Tibial nerve (tissue), 4 donors: ENCODE data around the gene PLXNA4.

Experiments used
- EP300 ChIP-seq, 2 donors: sonication (generic); formaldehyde crosslinking; IDR thresholded peaks; one replicate each; pipeline ENCODE4 v1.6.1; 2017; ENCODE audit warnings: antibody characterized with exemption in 2 of 2, mild to moderate bottlenecking in 1 of 2
- POLR2A ChIP-seq, 2 donors: fragments of 450-650 bp; IDR thresholded peaks; one replicate each; pipeline ENCODE4 v1.6.1; 2017; ENCODE audit warnings: antibody characterized with exemption in 2 of 2, mild to moderate bottlenecking in 2 of 2, moderate library complexity in 2 of 2
- TF ChIP-seq, protein P1 (sequence below), 5 experiments: fragments of 200-600 bp in 3 of 5; fragments of 450-650 bp in 2 of 5; sonication (generic) in 3 of 5; IDR thresholded peaks; one replicate each; pipeline ENCODE4 v1.5.1; 2016 to 2019; ENCODE audit warnings: antibody characterized with exemption in 5 of 5, mild to moderate bottlenecking in 3 of 5, moderate library complexity in 2 of 5

DNA sequence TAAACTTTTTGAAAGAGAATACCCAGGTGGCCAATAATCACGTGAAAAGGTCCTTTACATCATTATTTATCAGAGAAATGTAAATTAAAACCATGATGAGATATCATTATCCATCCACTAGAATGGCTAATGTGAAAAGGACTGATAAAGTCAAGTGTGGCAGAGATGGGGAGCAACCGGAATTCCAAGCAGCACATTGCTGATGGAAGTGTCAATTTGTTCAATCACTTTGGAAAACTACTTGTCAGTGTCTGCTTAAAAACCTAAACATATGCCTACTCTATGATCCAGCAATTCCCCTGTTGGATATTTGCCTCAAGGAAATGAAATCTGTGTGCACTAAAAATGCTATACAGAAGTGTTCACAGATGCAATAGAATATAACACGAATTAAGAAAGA, 465.6 kb downstream of the PLXNA4 start:
- no peak for TF ChIP-seq EP300 (IDR thresholded peaks at IDR 0.05)
- TF ChIP-seq, protein P1, sequence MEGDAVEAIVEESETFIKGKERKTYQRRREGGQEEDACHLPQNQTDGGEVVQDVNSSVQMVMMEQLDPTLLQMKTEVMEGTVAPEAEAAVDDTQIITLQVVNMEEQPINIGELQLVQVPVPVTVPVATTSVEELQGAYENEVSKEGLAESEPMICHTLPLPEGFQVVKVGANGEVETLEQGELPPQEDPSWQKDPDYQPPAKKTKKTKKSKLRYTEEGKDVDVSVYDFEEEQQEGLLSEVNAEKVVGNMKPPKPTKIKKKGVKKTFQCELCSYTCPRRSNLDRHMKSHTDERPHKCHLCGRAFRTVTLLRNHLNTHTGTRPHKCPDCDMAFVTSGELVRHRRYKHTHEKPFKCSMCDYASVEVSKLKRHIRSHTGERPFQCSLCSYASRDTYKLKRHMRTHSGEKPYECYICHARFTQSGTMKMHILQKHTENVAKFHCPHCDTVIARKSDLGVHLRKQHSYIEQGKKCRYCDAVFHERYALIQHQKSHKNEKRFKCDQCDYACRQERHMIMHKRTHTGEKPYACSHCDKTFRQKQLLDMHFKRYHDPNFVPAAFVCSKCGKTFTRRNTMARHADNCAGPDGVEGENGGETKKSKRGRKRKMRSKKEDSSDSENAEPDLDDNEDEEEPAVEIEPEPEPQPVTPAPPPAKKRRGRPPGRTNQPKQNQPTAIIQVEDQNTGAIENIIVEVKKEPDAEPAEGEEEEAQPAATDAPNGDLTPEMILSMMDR (IDR thresholded peaks at IDR 0.05): no peak
- no peak for TF ChIP-seq POLR2A (IDR thresholded peaks at IDR 0.05)
